SK-N-SH (cell line): ENCODE measurements around the gene SLC1A3.

Source experiments
- EZH2phosphoT487 ChIP-seq: fragments of 200-600 bp; sonication (generic); IDR thresholded peaks from 2 replicates; pipeline ENCODE4 v1.6.1; 2017; ENCODE audit warnings: low read depth, mixed run types, mild to moderate bottlenecking, antibody characterized with exemption, moderate library complexity, borderline replicate concordance
- FOXM1 ChIP-seq: IDR thresholded peaks from 2 replicates; pipeline ENCODE4 v1.4.0; 2012; ENCODE audit warnings: low read depth, mild to moderate bottlenecking
- GATA2 ChIP-seq: sonication (generic); formaldehyde crosslinking; IDR thresholded peaks from 2 replicates; pipeline ENCODE4 v1.5.0; 2020; ENCODE audit warnings: mild to moderate bottlenecking, missing genetic modification reagents
- POLR2AphosphoS5 ChIP-seq: IDR thresholded peaks from 2 replicates; pipeline ENCODE4 v1.6.1; 2012; ENCODE audit warnings: low read depth, low read length
- RCOR1 ChIP-seq: fragments of 150-350 bp; IDR thresholded peaks from 2 replicates; pipeline ENCODE4 v1.6.1; 2017; ENCODE audit warnings: antibody characterized with exemption, low read length
- RFX5 ChIP-seq: IDR thresholded peaks from 2 replicates; pipeline ENCODE4 v1.6.1; 2012; ENCODE audit warnings: mild to moderate bottlenecking, improper control_type of control experiment, low read length
- TEAD4 ChIP-seq: IDR thresholded peaks from 2 replicates; pipeline ENCODE4 v1.4.0; 2012; ENCODE audit warnings: mild to moderate bottlenecking, borderline replicate concordance; ENCODE audit not compliant: insufficient read depth
- TF ChIP-seq, protein P1 (sequence below): fragments of 200-600 bp; sonication (generic); IDR thresholded peaks from 2 replicates; pipeline ENCODE4 v1.6.1; 2017; ENCODE audit warnings: antibody characterized with exemption, mild to moderate bottlenecking, moderate library complexity
- TF ChIP-seq, protein P2 (sequence below): fragments of 150-350 bp; IDR thresholded peaks from 2 replicates; pipeline ENCODE4 v1.6.1; 2017; ENCODE audit warnings: antibody characterized with exemption, low read length, low read depth, borderline replicate concordance

DNA sequence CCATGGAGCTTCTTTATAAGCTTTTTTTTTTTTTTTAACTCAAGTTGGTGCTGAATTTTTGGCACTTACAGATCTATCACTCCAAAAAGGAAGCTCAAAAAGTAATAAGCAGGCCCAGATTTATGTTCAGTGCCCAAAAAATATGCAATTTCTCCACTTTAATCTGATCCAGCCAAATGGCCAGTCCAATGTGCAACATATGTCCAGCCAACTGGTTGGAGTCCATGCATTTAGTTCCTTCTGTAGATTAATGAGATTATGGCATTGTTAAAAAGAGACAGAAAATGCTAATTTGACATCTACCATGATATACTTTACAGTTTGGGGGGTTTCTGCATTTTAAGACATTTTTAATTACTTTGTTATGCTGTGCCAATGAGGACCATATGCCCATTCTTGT lies 129.5 kb downstream of the SLC1A3 start:
- no peak for TF ChIP-seq RCOR1
- TF ChIP-seq, protein P1, sequence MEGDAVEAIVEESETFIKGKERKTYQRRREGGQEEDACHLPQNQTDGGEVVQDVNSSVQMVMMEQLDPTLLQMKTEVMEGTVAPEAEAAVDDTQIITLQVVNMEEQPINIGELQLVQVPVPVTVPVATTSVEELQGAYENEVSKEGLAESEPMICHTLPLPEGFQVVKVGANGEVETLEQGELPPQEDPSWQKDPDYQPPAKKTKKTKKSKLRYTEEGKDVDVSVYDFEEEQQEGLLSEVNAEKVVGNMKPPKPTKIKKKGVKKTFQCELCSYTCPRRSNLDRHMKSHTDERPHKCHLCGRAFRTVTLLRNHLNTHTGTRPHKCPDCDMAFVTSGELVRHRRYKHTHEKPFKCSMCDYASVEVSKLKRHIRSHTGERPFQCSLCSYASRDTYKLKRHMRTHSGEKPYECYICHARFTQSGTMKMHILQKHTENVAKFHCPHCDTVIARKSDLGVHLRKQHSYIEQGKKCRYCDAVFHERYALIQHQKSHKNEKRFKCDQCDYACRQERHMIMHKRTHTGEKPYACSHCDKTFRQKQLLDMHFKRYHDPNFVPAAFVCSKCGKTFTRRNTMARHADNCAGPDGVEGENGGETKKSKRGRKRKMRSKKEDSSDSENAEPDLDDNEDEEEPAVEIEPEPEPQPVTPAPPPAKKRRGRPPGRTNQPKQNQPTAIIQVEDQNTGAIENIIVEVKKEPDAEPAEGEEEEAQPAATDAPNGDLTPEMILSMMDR = no peak
- TF ChIP-seq FOXM1 = no peak
- no peak for TF ChIP-seq TEAD4
- TF ChIP-seq, protein P2, sequence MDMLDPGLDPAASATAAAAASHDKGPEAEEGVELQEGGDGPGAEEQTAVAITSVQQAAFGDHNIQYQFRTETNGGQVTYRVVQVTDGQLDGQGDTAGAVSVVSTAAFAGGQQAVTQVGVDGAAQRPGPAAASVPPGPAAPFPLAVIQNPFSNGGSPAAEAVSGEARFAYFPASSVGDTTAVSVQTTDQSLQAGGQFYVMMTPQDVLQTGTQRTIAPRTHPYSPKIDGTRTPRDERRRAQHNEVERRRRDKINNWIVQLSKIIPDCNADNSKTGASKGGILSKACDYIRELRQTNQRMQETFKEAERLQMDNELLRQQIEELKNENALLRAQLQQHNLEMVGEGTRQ = no peak
- TF ChIP-seq GATA2 = no peak
- TF ChIP-seq EZH2phosphoT487 = no peak
- no peak for TF ChIP-seq RFX5
- TF ChIP-seq POLR2AphosphoS5 = no peak
